Spleen (tissue), 7 donors: ENCODE results near the gene ZDHHC11.
"Not testable (repeated sequence)": the region's sequence is repeated elsewhere in the genome, so short reads cannot be mapped to it uniquely, and the experiment has no call there.

Source experiments
- POLR2A ChIP-seq, 3 donors: fragments of 450-650 bp; IDR thresholded peaks; one replicate each; pipeline ENCODE4 v1.5.1; 2017; ENCODE audit warnings: antibody characterized with exemption in 3 of 3, mild to moderate bottlenecking in 1 of 3
- TF ChIP-seq, protein P1 (sequence below), 11 experiments: fragments of 200-600 bp in 7 of 11; fragments of 450-650 bp in 4 of 11; sonication (generic) in 4 of 11; IDR thresholded peaks in 8 of 11; conservative IDR thresholded peaks in 3 of 11; 1 replicate in 7 of 11; 2 replicates in 4 of 11; pipeline versions ENCODE4 v1.4.0 to v1.8.0; 2016 to 2021; ENCODE audit warnings: antibody characterized with exemption in 11 of 11, inconsistent platforms in 4 of 11, mild to moderate bottlenecking in 1 of 11
- donor health status: DM: no; HTN: no; CAD: no; lungs with moderate emphysema.
- donor health status: DM: no; HTN: no; CAD: no.
- donor health status: DM: no; HTN: no; CAD: no.

DNA sequence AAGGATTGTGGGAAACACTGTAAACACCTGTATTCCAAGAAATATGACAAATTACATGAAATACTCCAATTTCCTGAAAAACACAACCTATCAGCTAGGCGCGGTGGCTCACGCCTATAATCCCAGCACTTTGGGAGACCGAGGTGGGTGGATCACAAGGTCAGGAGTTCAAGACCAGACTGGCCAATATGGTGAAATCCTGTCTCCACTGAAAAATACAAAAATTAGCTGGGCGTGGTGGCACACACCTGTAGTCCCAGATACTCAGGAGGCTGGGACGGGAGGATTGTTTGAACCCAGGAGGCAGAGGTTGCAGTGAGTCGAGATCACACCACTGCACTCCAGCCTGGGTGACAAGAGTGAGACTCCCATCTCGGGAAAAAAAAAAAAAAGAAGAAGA lies 87.8 kb downstream of the ZDHHC11 start:
- TF ChIP-seq POLR2A (IDR thresholded peaks at IDR 0.05): not testable (repeated sequence)
- TF ChIP-seq, protein P1, sequence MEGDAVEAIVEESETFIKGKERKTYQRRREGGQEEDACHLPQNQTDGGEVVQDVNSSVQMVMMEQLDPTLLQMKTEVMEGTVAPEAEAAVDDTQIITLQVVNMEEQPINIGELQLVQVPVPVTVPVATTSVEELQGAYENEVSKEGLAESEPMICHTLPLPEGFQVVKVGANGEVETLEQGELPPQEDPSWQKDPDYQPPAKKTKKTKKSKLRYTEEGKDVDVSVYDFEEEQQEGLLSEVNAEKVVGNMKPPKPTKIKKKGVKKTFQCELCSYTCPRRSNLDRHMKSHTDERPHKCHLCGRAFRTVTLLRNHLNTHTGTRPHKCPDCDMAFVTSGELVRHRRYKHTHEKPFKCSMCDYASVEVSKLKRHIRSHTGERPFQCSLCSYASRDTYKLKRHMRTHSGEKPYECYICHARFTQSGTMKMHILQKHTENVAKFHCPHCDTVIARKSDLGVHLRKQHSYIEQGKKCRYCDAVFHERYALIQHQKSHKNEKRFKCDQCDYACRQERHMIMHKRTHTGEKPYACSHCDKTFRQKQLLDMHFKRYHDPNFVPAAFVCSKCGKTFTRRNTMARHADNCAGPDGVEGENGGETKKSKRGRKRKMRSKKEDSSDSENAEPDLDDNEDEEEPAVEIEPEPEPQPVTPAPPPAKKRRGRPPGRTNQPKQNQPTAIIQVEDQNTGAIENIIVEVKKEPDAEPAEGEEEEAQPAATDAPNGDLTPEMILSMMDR (IDR thresholded peaks at IDR 0.05 in 8 of 11, conservative IDR thresholded peaks at IDR 0.05 in 3 of 11): not testable (repeated sequence)
